A673 (cell line): ENCODE data around the gene CD3E. TPM values are rescaled to one million over a fixed set of nuclear protein-coding genes. Genes with fewer than 3 reads are reported as not detected.

ENCODE experiments used
- BruUV-seq: library from RNA; stranded (reverse); fragments of 400-500 nt; replicated peaks from 2 replicates; lab custom pipeline; 2021; lab: Mats Ljungman, UMichigan
- CTCF ChIA-PET: fragments of 300-600 bp; sonication (Branson Sonifier 250); formaldehyde crosslinking; loops from one replicate; lab custom pipeline; 2022; ENCODE audit warnings: antibody characterized with exemption; lab: Charles Lee
- POLR2A ChIA-PET: fragments of 300-600 bp; sonication (Branson Sonifier 250); formaldehyde crosslinking; loops from one replicate; lab custom pipeline; 2022; ENCODE audit warnings: antibody characterized with exemption; ENCODE audit not compliant: low non-redundant PET; lab: Charles Lee
- DNase-seq: peaks from one replicate; pipeline ENCODE4 v3.0.0-alpha.2; 2015; ENCODE audit warnings: low spot score
- H3K27ac ChIP-seq: fragments of 200-600 bp; sonication (generic); 2 replicates; pipeline ENCODE4 v1.5.1; 2016; ENCODE audit warnings: mixed run types, low read depth, mild to moderate bottlenecking, mixed read lengths, antibody characterized with exemption, low read length; ENCODE audit not compliant: poor library complexity, severe bottlenecking
- H3K27me3 ChIP-seq: fragments of 200-600 bp; sonication (generic); replicated peaks from 2 replicates; pipeline ENCODE4 v1.6.1; 2017; ENCODE audit warnings: mixed run types, low read depth, mild to moderate bottlenecking, mixed read lengths, antibody characterized with exemption, low read length; ENCODE audit not compliant: insufficient read depth, poor library complexity
- H3K36me3 ChIP-seq: fragments of 200-600 bp; sonication (generic); 2 replicates; pipeline ENCODE4 v1.6.1; 2016; ENCODE audit warnings: mixed run types, mild to moderate bottlenecking, mixed read lengths, antibody characterized with exemption, low read length; ENCODE audit not compliant: insufficient read depth, poor library complexity, severe bottlenecking
- H3K4me1 ChIP-seq: fragments of 200-600 bp; sonication (generic); 2 replicates; pipeline ENCODE4 v1.6.1; 2017; ENCODE audit warnings: mixed run types, mild to moderate bottlenecking, mixed read lengths, antibody characterized with exemption, low read length; ENCODE audit not compliant: insufficient read depth, poor library complexity, severe bottlenecking
- H3K4me3 ChIP-seq: fragments of 200-600 bp; sonication (generic); 2 replicates; pipeline ENCODE4 v1.5.1; 2016; ENCODE audit warnings: low read depth, mixed run types, mild to moderate bottlenecking, mixed read lengths, low read length; ENCODE audit not compliant: poor library complexity, severe bottlenecking
- H3K9me3 ChIP-seq: fragments of 200-600 bp; sonication (generic); 2 replicates; pipeline ENCODE4 v1.6.1; 2016; ENCODE audit warnings: mixed run types, low read depth, mild to moderate bottlenecking, mixed read lengths, antibody characterized with exemption, low read length; ENCODE audit not compliant: poor library complexity, severe bottlenecking
- EZH2 ChIP-seq: fragments of 200-600 bp; sonication (generic); IDR thresholded peaks from 2 replicates; pipeline ENCODE4 v1.6.1; 2017; ENCODE audit warnings: borderline replicate concordance, low read depth, mild to moderate bottlenecking, mixed read lengths, antibody characterized with exemption, low read length; ENCODE audit not compliant: poor library complexity, severe bottlenecking
- intact Hi-C: fragments of 100-400 bp; cut with micrococcal nuclease; formaldehyde crosslinking; loops from one replicate; pipeline ENCODE4 v1.10.0; 2022; ENCODE audit not compliant: unreplicated experiment
- total RNA-seq: library from RNA; stranded (reverse); gene quantifications from 2 replicates; pipeline ENCODE4 v1.2.3, GENCODE V29; 2021
- TF ChIP-seq, protein P1 (sequence below): fragments of 300-800, 200-600 bp; sonication (generic); conservative IDR thresholded peaks from 2 replicates; pipeline ENCODE4 v1.5.1; 2017; ENCODE audit warnings: low read depth, mild to moderate bottlenecking, antibody characterized with exemption, low read length, moderate library complexity, mixed read lengths

CD3E gene
- total RNA-seq, 1 experiment from 2014 or later, result not detected

DNA sequence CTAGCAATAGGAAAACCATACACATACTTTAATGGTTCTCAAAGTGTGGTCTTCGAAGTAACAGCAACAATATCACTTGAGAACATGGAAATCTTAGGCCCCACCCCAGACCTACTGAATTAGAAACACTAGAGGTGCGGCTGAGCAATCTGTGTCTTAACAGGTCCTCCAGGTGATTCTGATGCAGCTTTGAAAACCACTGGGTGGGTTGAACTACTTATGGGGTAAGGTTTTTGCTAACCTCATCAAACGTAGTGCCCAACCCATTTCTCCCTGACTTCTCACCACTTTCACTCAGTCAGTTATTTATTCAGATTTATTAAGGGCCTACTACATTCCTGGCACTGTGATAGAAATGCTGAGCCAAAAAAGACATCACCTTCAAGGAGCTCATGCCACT is 44.2 kb upstream of the CD3E start:
- Histone ChIP-seq H3K4me1 (no peaks in the 10 kb centered on the region), H3K27me3 (peaks cover 69% of the 10 kb centered on the region), H3K9me3 (no peaks in the 10 kb centered on the region), H3K27ac (no peak overlapping the region), H3K4me3 (no peak overlapping the region), H3K36me3 (no peaks in the 10 kb centered on the region)
- ChIA-PET CTCF (no interaction called here), POLR2A (no interaction called here)
- no peak for DNase-seq
- BruUV-seq, result no TSS peak
- TF ChIP-seq, protein P1, sequence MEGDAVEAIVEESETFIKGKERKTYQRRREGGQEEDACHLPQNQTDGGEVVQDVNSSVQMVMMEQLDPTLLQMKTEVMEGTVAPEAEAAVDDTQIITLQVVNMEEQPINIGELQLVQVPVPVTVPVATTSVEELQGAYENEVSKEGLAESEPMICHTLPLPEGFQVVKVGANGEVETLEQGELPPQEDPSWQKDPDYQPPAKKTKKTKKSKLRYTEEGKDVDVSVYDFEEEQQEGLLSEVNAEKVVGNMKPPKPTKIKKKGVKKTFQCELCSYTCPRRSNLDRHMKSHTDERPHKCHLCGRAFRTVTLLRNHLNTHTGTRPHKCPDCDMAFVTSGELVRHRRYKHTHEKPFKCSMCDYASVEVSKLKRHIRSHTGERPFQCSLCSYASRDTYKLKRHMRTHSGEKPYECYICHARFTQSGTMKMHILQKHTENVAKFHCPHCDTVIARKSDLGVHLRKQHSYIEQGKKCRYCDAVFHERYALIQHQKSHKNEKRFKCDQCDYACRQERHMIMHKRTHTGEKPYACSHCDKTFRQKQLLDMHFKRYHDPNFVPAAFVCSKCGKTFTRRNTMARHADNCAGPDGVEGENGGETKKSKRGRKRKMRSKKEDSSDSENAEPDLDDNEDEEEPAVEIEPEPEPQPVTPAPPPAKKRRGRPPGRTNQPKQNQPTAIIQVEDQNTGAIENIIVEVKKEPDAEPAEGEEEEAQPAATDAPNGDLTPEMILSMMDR, result no peak
- no peak for TF ChIP-seq EZH2
- intact Hi-C loops, result no loop called here

DNA sequence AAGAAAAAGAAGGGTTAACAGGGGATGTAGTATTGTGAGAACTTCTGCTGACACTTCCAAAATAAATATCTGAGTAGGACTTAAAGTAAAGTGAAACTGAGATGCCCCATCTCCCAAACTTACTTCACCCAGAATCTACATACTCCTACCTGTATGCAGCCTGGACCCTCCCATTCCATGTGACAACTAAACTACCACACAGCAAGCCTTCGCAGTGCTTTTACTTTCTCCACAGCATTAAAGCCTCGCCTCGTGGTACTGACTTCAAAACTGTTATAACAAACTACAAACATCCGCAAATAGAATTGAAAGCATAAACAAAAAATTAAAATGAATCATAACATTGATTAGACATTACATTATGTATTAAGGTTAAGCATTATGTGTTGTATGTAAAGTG is 41.4 kb upstream of the CD3E start:
- ChIA-PET CTCF (no interaction called here), POLR2A (no interaction called here)
- Histone ChIP-seq H3K4me3 (no peak overlapping the region), H3K9me3 (no peaks in the 10 kb centered on the region), H3K4me1 (no peaks in the 10 kb centered on the region), H3K36me3 (no peaks in the 10 kb centered on the region), H3K27me3 (peaks cover 77% of the 10 kb centered on the region), H3K27ac (no peak overlapping the region)
- no peak for DNase-seq
- TF ChIP-seq, protein P1, result no peak
- no peak for TF ChIP-seq EZH2
- no TSS peak for BruUV-seq
- intact Hi-C loops, result no loop called here

DNA sequence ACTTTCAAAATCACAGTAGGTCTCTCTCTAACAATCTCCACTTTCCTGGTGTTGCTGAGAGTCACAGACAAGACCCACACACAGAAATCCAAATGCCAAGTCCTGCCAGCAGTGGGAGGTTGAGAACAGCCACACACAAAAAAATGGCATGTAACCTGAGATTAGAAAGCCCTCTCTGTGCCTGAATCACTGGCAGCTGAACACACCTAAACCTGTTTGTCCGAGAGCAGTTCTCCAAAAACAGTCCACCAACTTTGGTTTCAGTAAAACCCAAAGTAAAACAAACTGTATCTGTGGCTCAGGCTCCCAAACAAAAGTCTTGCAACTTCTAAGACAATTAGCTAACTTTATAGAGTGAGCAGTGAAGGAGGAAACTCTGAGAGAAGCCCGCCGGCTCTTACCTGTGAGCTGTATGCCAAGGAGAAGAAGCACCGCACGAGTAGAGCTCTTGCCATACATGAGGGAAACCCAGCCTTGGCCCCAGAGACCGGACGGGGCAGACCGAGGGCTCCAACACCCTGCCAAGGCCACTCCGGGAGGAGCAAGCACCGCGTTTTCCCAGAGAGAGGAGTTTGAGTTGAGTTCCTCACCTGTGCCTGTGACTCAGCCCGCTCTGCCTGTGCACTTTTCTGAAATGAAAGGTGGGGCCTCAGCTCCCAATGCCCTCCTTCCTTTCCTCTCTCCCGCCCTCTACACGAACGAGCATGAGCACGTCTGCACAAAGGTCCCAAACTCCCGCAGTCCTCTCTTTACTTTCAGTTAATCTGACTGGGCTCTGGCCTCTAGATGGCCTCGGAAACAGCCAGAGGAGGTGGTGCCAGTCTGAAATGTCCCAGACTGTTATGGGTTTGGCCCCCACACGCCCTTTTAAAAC is 40.6 kb upstream of the CD3E start, which contains the start of gene MPZL2:
Gene MPZL2, minus strand, starts transcription at position 603 of the 874 bp plus-strand sequence. Its CDS starts 144 bp downstream, at position 459.
- CTCF ChIA-PET, result interaction anchor here (0.6 kb wide), 1 partner anchor 256 kb away, joined by 3 read pairs; no protein-coding TSS in a partner anchor
- H3K27me3 ChIP-seq, result peaks cover 85% of the 10 kb centered on the region
- BruUV-seq, result no TSS peak
- no peak for TF ChIP-seq EZH2
- TF ChIP-seq, protein P1, result no peak
- intact Hi-C loops, result no loop called here
- H3K9me3 ChIP-seq, result no peaks in the 10 kb centered on the region
- POLR2A ChIA-PET, result no interaction called here
- H3K4me3 ChIP-seq, result no peak within 1 kb of the TSS
- no peaks in the 10 kb centered on the region for H3K36me3 ChIP-seq
- H3K27ac ChIP-seq, result no peak within 1 kb of the TSS
- DNase-seq, result no peak
- no peaks in the 10 kb centered on the region for H3K4me1 ChIP-seq
